GM12872 (cell line): Measurements from ENCODE around the gene ZNF557.

Experiments used
- CTCF ChIP-seq: IDR thresholded peaks from 3 replicates; pipeline ENCODE4 v1.5.1; 2011; ENCODE audit warnings: low read depth, mild to moderate bottlenecking, low read length, moderate library complexity; ENCODE audit not compliant: insufficient read depth

ZNF557 gene

GRCh38 chr19:7130043-7130442 lies 60.5 kb downstream of the ZNF557 start:
- no peak for TF ChIP-seq CTCF

DNA sequence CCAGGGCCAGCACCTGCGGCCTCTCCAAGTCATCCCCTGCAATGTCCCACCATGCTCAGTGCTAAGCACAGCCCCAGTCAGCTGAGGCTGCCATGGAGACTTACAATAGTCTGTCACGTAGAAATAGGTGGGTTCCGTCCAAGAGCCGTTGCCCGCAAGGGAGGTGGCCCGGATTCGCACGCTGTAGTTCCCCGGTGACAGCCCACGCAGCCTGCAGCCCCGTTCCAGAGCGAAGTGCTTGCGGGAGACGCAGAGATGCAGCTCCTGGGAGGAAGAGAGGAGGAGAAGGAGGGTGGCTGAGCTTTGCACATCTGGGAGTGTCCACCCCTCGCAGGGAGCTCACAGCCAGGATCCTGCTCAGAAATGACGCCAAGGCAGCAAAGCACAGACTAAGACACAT lies 62.6 kb downstream of the ZNF557 start:
- no peak for TF ChIP-seq CTCF

- TF ChIP-seq CTCF, result no peak
Observed at GRCh38 chr19:7137120-7137519, 67.6 kb downstream of the ZNF557 start.
